ENCODE results near the gene MAD1L1.
"Not testable (repeated sequence)": the region's sequence is repeated elsewhere in the genome, so short reads cannot be mapped to it uniquely, and the experiment has no call there.

The MAD1L1 gene

DNA sequence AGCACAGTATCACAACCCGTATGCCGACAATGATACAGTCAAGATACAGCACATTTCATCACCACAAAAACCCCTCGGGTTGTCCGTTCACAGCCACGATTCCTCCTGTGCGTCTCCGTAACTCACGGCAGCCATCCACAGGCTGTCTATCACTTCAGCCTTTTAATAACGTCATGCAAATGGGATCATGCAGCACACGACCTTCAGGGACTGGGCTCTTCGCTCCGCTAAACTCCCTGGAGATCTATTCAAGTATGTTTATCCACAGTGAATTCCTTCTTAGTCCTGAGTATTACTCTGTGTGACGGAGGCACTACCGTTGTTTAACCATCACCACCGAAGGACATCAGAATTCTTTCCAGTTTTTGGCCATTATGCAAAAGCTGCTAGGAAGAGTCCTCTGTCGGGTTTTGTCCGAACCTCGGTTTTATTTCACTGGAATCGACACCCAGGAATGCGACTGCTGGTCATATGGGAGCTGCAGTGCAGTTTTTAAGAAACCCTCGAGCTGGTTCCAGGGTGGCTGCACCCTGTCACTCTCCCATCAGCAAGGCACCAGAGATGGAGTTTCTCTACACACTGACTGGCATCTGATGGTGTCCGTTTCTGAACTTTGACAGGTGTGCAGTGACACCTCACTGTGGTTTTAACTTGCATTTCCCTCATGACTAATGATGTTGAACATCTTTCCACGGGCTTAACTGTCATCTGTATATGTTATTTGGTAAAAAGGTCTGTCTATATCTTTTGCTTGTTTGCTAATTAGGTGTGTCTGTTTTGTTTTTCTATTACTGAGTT is 193.6 kb downstream of the MAD1L1 start:
- no peak for DNase-seq

DNA sequence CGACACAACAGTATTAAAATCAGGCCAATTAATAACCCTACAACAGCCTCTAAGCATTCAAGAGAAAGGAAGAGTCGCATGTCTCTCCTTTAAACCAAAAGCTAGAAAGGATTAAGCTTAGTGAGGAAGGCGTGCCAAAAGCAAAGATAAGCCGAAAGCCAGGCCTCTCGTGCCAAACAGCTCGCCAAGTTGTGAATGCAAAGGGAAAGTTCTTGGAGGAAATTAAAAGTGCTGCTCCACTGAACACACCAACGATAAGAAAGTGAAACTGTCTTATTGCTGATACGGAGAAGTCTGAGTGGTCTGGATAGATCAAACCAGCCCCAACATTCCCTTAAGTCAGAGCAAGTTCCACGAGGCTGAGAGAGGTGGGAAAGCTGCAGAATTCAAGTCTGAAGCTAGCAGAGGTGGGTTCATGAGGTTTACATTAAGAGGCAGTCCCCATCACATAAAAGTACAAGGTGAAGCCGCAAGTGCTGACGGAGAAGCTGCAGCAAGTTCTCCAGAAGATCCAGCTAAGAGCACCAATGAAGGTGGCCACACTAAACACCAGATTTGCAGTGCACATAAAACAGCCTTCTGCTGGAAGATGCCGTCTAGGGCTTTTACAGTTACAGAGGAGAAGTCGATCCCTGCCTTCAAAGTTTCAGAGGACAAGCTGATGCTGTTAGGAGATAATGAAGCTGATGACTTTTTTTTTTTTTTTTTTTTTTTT is 194.8 kb downstream of the MAD1L1 start:
- DNase-seq: no peak

GRCh38 chr7:2037301-2037807 is 195.4 kb downstream of the MAD1L1 start:
- no peak for DNase-seq

GRCh38 chr7:2036786-2037185 is 196.0 kb downstream of the MAD1L1 start:
- DNase-seq: no peak

DNA sequence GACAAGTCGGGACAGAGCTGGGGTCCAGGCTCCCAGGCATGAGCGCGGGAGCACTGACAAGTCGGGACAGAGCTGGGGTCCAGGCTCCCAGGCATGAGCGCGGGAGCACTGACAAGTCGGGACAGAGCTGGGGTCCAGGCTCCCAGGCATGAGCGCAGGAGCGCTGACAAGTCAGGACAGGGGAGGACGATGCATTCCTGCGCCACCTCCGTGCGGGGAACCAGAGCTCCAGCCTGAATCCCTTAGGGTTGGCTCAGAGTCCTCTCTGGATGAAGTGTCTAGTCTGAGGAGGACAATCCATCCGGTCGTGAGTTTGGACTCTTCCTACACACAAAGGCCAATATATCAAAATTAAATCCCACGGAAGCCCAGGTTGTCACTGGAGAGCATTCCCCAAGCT is 196.5 kb downstream of the MAD1L1 start:
- not testable (repeated sequence) for DNase-seq

- DNase-seq: no peak
Measured at GRCh38 chr7:2034291-2035201, 198.2 kb downstream of the MAD1L1 start.

DNA sequence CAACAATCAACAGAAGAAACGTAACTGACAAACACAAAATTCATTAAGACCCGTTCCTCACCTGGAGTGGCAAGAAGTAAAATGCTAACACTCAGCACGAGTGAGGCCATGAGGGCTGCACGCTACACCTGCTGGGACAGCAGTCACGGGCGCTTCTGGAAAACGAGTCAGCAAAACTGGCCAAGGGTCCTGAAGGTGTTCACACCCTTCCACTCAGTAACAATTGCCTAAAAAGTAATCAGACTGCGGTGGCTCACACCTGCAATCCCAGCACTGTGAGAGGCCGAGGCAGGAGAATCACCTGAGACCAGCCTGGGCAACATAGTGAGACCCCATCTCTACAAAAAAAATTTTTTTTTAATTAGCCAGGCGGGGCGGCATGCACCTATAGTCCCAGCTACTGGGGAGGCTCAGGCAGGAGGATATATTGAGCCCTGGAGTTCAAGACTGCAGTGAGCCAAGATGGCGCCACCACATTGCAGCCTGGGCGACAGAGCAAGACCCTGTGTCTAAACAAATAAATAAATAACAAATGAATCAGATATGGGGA is 199.1 kb downstream of the MAD1L1 start:
- DNase-seq: no peak

GRCh38 chr7:2032876-2033407 is 199.8 kb downstream of the MAD1L1 start:
- DNase-seq: no peak

DNA sequence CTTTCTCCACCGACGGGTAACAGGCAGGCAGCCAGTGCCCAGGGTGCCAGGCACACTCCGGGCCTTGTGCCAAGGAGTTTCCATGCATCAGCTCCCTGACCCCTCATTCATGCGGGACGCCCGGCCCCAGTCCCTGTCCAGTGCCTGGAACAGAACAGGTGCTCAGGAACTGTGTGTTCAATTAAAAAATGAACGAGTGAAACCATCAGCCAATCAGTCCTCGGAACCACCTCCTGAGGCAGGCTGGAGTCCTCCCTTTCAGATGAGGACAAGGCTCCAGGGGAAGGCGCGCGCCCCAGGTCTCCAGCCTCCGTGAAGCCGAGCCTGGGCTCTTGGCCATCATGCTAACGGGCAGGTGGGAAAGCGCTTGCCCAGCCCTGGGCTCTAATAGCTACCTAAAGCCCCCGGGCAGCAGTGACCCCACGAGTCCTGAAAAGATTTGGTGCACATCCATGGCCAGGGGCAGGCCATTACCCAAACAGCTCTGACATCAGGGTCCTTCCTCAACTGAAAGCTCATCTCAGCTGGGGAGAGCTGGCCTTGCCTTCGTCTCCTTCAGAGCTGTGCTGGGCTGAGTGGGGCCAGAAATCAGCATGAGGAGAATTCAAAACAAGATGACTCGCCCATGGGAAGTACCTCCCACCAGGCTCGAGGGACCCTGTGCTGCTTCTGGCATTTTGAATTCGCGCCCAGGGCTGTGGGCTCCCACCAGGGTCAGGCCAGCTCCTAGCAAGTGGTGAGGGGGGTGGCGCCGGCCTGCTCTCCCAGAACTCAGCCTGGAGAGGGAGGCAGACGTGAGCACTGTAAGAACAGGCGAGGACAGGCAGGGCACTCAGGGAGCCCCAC is 200.5 kb downstream of the MAD1L1 start:
- DNase-seq: no peak

DNA sequence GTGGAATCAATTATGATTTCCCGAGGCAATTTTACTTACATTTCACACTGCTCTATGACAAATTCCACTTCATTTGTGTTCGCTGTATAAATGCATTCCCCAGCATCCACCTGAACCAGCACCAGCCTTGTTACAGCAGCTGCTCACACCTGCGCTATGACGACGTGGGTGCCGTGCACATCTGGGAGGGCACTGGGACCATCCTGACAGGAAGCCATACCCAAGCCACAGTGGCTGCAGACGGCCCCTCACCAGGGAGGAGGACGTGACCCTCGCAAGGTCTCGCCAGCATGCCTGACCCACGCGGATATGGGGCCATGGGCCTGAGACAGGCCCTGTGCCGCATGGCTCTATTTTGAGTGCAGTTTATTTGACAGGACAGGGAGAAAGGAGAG is 201.3 kb downstream of the MAD1L1 start:
- no peak for DNase-seq

DNA sequence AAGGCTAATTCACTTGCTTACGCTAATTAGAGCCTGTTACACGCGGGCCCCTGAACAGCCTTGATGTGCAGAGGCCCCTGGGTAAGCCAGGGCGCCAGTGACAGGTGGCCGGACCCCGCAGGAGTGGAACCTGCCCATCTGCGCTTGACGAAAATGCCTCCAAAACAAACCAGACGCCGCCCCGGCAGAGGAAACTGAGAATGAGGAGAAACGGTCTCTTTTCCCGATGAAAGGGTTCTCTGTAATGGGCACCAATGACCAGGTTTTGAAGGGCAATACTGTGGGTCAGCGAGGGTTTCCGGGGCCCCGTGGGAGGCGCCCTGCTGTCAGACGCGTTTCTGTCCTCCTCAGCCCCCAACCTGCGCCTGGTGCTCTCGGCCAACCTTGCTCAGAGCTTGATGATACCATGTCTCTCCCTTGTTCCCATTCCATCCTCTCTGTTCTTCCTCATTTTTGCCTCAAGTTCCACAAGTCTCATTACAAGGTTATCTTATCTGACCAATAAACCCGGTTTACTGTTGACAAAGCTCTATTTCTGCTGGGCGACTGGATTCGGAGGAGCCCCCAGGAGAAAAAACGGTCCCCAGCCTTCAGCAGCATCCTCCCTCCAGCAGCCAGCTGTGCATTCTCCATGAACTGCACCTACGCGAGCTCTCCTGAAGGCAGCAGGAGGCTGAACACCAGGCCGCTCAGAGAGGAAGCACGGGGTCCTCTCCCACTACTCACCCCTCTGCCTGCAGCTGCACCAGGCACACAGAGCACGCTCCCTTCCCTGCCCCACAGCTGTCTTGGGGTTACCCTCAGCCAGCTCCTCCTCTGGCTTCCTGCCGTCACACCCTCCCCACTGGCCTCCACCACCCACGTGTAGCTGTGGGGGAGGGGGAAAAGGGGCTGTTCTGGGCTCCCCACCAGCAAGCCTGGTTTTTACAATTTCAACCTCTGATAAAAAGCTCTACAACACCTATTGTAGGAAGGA is 202.0 kb downstream of the MAD1L1 start:
- no peak for DNase-seq

DNA sequence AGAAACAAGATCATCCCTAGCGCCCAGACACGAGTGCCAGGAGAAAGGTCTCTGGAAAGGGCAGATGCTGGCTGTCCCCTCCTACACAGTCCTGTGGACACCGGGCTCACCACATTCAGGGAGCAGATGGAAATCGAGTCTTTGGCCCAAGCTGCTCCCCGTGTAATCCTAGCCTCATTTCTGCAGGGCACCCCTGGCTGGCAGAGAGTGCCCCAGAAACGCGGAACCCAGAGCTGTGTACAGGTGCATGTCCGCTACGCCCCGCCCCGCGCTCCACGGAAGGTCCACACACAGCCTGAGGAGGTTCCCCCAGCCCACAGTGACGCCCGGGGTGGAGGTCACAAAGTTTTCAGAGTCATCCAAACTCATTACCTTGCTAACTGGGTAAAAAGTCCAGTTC is 202.8 kb downstream of the MAD1L1 start:
- DNase-seq: no peak

DNA sequence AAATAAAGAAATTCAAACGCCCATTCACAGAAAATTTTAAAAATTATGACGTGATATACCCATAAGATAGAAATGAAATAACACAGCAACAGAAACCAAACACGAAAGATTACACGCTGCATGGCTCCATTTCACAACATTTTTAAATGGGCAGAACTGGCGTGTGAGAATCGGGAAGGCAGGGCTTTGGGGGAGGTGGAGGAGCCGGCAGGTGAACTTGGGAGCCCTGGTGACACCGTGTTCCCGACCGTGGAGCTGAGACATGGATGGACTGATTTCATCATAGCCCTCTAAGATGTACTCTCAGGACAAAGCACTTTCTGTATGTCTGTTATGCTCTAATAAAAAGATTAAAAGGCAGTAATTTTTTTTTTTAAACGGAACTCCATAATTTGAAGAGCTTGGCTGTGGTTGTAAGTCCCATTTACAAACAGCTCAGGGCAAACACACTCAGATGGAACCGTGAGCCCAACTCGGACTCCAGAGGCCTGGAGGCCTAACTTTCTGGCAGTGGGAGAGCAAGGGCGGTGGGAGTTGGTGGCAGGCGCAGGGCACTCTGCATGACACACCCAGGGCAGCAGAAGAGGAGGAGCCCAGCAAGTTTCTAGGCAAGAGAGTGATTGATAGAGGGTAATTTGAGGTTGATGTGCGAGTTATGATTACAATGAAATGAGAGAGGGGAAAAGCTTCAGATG is 203.4 kb downstream of the MAD1L1 start:
- DNase-seq: no peak

DNA sequence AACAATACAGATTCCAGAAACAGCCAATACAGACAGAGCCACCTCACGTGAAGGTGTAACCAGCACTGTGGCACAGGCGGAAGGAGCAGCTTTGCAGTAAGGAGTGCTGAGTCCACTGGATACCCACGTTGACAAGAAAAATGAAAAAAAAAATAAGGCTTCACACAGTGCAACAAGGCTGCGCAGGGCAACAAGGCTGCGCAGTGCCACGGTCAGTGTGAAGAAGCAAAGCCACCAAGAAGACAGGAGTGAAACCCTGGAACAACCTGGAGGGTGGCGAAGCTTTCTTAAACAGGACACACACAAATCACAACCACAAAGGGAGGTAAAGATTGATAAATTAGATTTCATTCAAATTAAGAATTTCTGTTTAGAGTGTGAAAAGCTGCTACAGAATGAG is 204.0 kb downstream of the MAD1L1 start:
- no peak for DNase-seq

DNA sequence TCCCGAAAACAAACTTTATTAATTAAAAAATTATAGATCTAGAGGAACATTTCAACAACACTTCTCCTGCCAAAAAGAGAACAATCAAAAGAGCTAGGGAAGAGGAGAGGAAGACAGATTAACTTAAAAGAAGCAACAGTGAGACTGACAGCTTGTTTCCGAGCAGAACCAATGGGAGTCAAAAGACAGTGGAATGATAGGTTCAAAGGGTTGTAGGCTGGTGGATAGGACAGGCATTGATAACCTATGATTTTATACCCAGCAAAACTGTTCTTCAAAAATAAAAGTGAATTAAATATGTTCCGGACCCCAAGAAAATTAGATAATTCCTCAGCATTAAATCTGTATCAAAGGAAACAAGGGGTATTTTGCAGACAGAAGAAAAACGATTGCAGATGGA is 207.6 kb downstream of the MAD1L1 start:
- DNase-seq: no peak

GRCh38 chr7:2024567-2024918 is 208.2 kb downstream of the MAD1L1 start:
- DNase-seq: no peak

- DNase-seq: no peak
Measured at GRCh38 chr7:2023877-2024566, 208.7 kb downstream of the MAD1L1 start.

GRCh38 chr7:2022737-2023250 is 210.0 kb downstream of the MAD1L1 start:
- DNase-seq: no peak

DNA sequence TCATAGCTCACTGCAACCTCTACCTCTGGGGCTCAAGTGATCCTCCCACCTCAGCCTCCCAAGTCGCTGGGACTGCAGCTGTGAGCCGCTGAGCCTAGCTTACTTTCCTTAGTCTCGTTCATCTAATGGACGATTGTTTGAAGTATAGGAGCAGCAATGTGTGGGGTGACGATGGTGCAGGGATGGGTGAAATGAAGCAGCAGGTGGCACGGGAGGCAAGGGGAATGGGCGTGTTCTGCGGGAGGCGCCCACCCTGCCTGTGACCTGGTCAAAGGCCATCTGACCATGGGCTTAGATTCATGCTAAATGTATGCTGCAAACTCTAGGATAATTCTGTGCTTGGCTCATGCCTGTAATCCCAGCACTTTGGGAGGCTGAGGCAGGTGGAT is 210.7 kb downstream of the MAD1L1 start:
- no peak for DNase-seq

Data from T1000 (cell line).